ENCODE measurements around the gene TTLL10. TPM values are rescaled to one million over a fixed set of nuclear protein-coding genes. Genes with fewer than 3 reads are reported as not detected.

The TTLL10 gene
- total and polyA plus RNA-seq, 2 of the 4 experiments (the other 2 are of a cell fraction), result not detected

DNA sequence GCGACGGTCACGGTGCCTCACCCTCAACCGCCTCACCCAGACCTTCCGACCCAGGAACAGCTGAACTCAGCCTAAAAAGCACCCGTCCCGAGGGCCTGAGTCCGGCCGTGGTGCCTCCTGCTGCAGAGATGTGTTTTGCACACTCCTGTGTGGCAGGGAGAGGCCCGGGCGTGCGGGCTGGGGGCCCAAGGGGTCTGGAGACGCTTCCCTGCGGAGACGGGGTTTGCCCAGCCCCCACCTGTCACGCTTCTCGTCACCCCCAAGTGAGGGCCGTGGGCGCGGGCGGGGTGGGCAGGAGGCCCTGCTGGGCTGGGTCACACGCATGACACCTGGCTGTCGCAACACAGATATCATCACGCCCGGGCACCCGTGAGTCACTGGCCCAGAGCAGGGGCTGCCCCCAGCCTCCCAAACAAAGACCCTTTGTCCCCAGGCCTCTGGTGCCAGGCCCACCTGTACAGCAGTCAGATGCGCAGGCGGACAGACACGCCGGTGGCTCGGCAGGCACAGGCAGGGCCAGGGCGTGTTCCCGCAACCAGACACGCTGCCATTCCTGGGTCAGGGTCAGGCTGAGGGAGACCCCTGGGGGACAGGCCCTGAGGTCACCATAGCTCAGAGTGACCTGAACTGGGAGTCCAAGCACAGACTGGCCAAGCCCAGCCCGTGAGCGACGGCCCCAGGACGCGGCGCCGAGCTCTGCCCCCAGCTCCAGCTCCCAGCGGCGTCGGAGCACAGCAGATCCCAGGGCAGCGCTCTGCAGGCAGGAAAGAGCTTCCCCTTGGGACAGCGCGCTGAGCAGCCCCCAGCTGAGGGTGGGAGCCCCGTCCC lies 64.4 kb downstream of the TTLL10 start:
- Histone ChIP-seq H3K4me3 (ENCODE audit: insufficient read depth, low read depth, low read length) (no peak overlapping the region), H3K23ac (ENCODE audit: low read depth, low read length) (no peak overlapping the region), H2AK5ac (ENCODE audit: low read depth, low read length) (peak overlapping the region; percentile 70; the same call in 1 of the 2 replicates), H3K18ac (ENCODE audit: low read depth, low read length) (no peak overlapping the region), H3K27ac (ENCODE audit: insufficient read depth, low read length) (no peak overlapping the region), H2BK5ac (ENCODE audit: low read depth, low read length, poor library complexity, severe bottlenecking) (no peak overlapping the region), H3K27me3 (ENCODE audit: control insufficient read depth, insufficient read depth, low read length) (no peaks in the 10 kb centered on the region), H3K9ac (ENCODE audit: low read depth, low read length) (no peak overlapping the region), H2BK15ac (ENCODE audit: low read depth, low read length) (no peak overlapping the region), H2AK9ac (replicated peaks; ENCODE audit: low read depth, low read length, poor library complexity) (peak overlapping the region; percentile 89), H2BK20ac (ENCODE audit: low read depth, low read length) (no peak overlapping the region), H3K36me3 (ENCODE audit: control insufficient read depth, insufficient read depth, low read length) (peaks cover 4% of the 10 kb centered on the region), H3K9me3 (ENCODE audit: control insufficient read depth, insufficient read depth, low read length) (no peaks in the 10 kb centered on the region; the same call in 1 of the 2 replicates), H2AFZ (replicated peaks; ENCODE audit: low read length, poor library complexity) (peak overlapping the region; percentile 33), H3K79me1 (ENCODE audit: low read depth in 1 of 2, low read length in 2 of 2) (peaks cover 7 to 28% of the 10 kb centered on the region in 2 experiments; a peak in 3 of 4 replicates), H4K91ac (ENCODE audit: insufficient read depth, low read depth, low read length) (peak overlapping the region; percentile 37; the same call in 1 of the 2 replicates), H3K4me1 (ENCODE audit: control insufficient read depth, insufficient read depth, low read length) (peaks cover 14% of the 10 kb centered on the region), H4K8ac (ENCODE audit: low read depth in 2 of 2, low read length in 2 of 2) (peak overlapping the region in 1 of 2 experiments; percentile 28; a peak in 2 of 4 replicates), H3K4me2 (ENCODE audit: low read depth, low read length) (no peak overlapping the region), H3K4ac (ENCODE audit: low read depth, low read length) (no peak overlapping the region; the same call in 1 of the 2 replicates), H4K5ac (ENCODE audit: low read depth, low read length) (peak overlapping the region; percentile 10; the same call in 1 of the 2 replicates), H4K20me1 (ENCODE audit: insufficient read depth, low read length) (no peaks in the 10 kb centered on the region), H2BK120ac (ENCODE audit: low read depth, low read length) (0 out of 2 replicates have a peak overlapping the region, but pooled peaks have one; percentile 23), H3K14ac (replicated peaks; ENCODE audit: low read depth, low read length) (no peak overlapping the region), H3K9me1 (ENCODE audit: insufficient read depth, low read length) (no peaks in the 10 kb centered on the region), H3K56ac (ENCODE audit: extremely low read depth, insufficient read depth, low read length) (no peak overlapping the region)
- CTCF ChIA-PET, result no interaction called here
- dilution Hi-C loops (cut with HindIII; ENCODE audit: low sequenced_read_pairs, unreplicated experiment), result no loop called here
- DNase-seq (no peak), ATAC-seq (ENCODE audit: low read depth) (peak; percentile 2; the same call in 1 of the 2 replicates)
- intact Hi-C loops (cut with micrococcal nuclease), result loop anchor here (1.0 kb wide), 1 partner anchor 25 kb away; no protein-coding TSS in a partner anchor
- WGBS, 2 experiments (ENCODE audit: extremely low coverage in 2 of 2, insufficient read length in 1 of 2), result 63% methylated on average over 25 of the region's 48 CpGs; no CpG with 5 or more reads in 1 of the 2 experiments
- POLR2A ChIA-PET (ENCODE audit: unreplicated experiment), result interaction anchor here (0.5 kb wide), 1 partner anchor 31 kb away, joined by 3 read pairs; no protein-coding TSS in a partner anchor
- TF ChIP-seq RAD21 (IDR thresholded peaks at IDR 0.05; ENCODE audit: low read length) (no peak), RFX5 (IDR thresholded peaks at IDR 0.05; ENCODE audit: low read depth, low read length) (no peak), CEBPB (IDR thresholded peaks at IDR 0.05; ENCODE audit: low read depth, low read length) (peak; percentile 65), POLR2A (IDR thresholded peaks at IDR 0.05; ENCODE audit: low read depth, low read length) (no peak)
- in situ Hi-C loops (cut with MboI; ENCODE audit: low sequenced_read_pairs), result no loop called here
- BruUV-seq (replicated peaks), result no TSS peak
